Osteoblast (primary cell): Measurements from ENCODE around the gene KIF21B. TPM values are rescaled to one million over a fixed set of nuclear protein-coding genes. Genes with fewer than 3 reads are reported as not detected.
"Not testable (repeated sequence)": the region's sequence is repeated elsewhere in the genome, so short reads cannot be mapped to it uniquely, and the experiment has no call there.

ENCODE experiments used
- DNase-seq: peaks from one replicate; pipeline ENCODE4 v3.0.0; 2011; ENCODE audit warnings: low spot score, mixed read lengths; ENCODE audit not compliant: insufficient read length; ENCODE audit errors: missing footprints
- H2AFZ ChIP-seq: 2 replicates; pipeline ENCODE4 v1.6.0; 2011; ENCODE audit warnings: mild to moderate bottlenecking, low read length
- H3K27ac ChIP-seq: 2 replicates; pipeline ENCODE4 v1.5.1; 2011; ENCODE audit warnings: mild to moderate bottlenecking, low read depth, low read length, moderate library complexity
- H3K27me3 ChIP-seq: 2 replicates; pipeline ENCODE4 v1.6.0; 2012; ENCODE audit warnings: mild to moderate bottlenecking, control low read depth, inconsistent platforms, low read length, moderate library complexity; ENCODE audit not compliant: insufficient read depth
- H3K36me3 ChIP-seq: 2 replicates; pipeline ENCODE4 v1.5.1; 2011; ENCODE audit warnings: mild to moderate bottlenecking, low read length, control low read depth, moderate library complexity; ENCODE audit not compliant: insufficient read depth
- H3K4me1 ChIP-seq: 2 replicates; pipeline ENCODE4 v1.5.1; 2011; ENCODE audit warnings: mild to moderate bottlenecking, low read length, control low read depth, moderate library complexity; ENCODE audit not compliant: insufficient read depth
- H3K4me2 ChIP-seq: 2 replicates; pipeline ENCODE4 v1.6.0; 2011; ENCODE audit warnings: mild to moderate bottlenecking, low read length; ENCODE audit not compliant: insufficient read depth
- H3K4me3 ChIP-seq: fragments of 200-600 bp; sonication (generic); 3 replicates; pipeline ENCODE4 v1.5.1; 2012; ENCODE audit warnings: mild to moderate bottlenecking, low read length, inconsistent platforms; ENCODE audit not compliant: insufficient read depth
- H3K79me2 ChIP-seq: 2 replicates; pipeline ENCODE4 v1.6.0; 2012; ENCODE audit warnings: mild to moderate bottlenecking, low read length, control low read depth, inconsistent platforms; ENCODE audit not compliant: insufficient read depth
- H3K9me3 ChIP-seq: 2 replicates; pipeline ENCODE4 v1.5.1; 2011; ENCODE audit warnings: low read depth, low read length, control low read depth
- H4K20me1 ChIP-seq: 2 replicates; pipeline ENCODE4 v1.6.0; 2012; ENCODE audit warnings: mild to moderate bottlenecking, low read length, control low read depth; ENCODE audit not compliant: insufficient read depth
- CTCF ChIP-seq: IDR thresholded peaks from 2 replicates; pipeline ENCODE4 v1.5.1; 2011; ENCODE audit warnings: mild to moderate bottlenecking, low read depth, low read length, moderate library complexity; ENCODE audit errors: extremely low read depth
- total RNA-seq: library from RNA; depleted of rRNA; stranded (reverse); fragments of >200 nt; gene quantifications from 2 replicates; pipeline ENCODE4 v1.2.3, GENCODE V29; 2012

KIF21B gene
- total RNA-seq, 1 donor, result under 0.01 TPM

GRCh38 chr1:200967693-200968468 is 55.6 kb downstream of the KIF21B start:
- Histone ChIP-seq H3K27me3 (peaks cover 14% of the 10 kb centered on the region), H3K4me2 (no peak overlapping the region)

GRCh38 chr1:200966934-200967333 is 56.6 kb downstream of the KIF21B start:
- DNase-seq, result peak; percentile 52
- H3K4me1 ChIP-seq, result no peaks in the 10 kb centered on the region
- no peak overlapping the region for H3K4me3 ChIP-seq
- no peak overlapping the region for H2AFZ ChIP-seq
- no peak overlapping the region for H3K4me2 ChIP-seq
- no peaks in the 10 kb centered on the region for H3K9me3 ChIP-seq
- H4K20me1 ChIP-seq, result no peaks in the 10 kb centered on the region
- H3K36me3 ChIP-seq, result no peaks in the 10 kb centered on the region
- no peaks in the 10 kb centered on the region for H3K79me2 ChIP-seq
- no peak overlapping the region for H3K27ac ChIP-seq
- no peak for TF ChIP-seq CTCF
- H3K27me3 ChIP-seq, result peaks cover 15% of the 10 kb centered on the region

More at GRCh38 chr1:200967693-200968468, 55.6 kb downstream of the KIF21B start:
- Histone ChIP-seq H3K36me3 (no peaks in the 10 kb centered on the region), H3K4me1 (no peaks in the 10 kb centered on the region), H3K79me2 (no peaks in the 10 kb centered on the region), H3K4me3 (no peak overlapping the region), H3K27ac (no peak overlapping the region), H2AFZ (no peak overlapping the region), H3K9me3 (no peaks in the 10 kb centered on the region), H4K20me1 (no peaks in the 10 kb centered on the region)
- no peak for TF ChIP-seq CTCF
- no peak for DNase-seq

GRCh38 chr1:200965111-200965805 is 58.3 kb downstream of the KIF21B start:
- Histone ChIP-seq H3K4me2 (no peak overlapping the region), H3K4me3 (no peak overlapping the region), H3K79me2 (no peaks in the 10 kb centered on the region), H4K20me1 (no peaks in the 10 kb centered on the region), H3K27me3 (peaks cover 21% of the 10 kb centered on the region), H3K4me1 (no peaks in the 10 kb centered on the region), H3K36me3 (no peaks in the 10 kb centered on the region), H2AFZ (no peak overlapping the region), H3K9me3 (no peaks in the 10 kb centered on the region), H3K27ac (no peak overlapping the region)
- no peak for TF ChIP-seq CTCF
- DNase-seq, result no peak

GRCh38 chr1:200963888-200964287 is 59.6 kb downstream of the KIF21B start:
- H3K4me2 ChIP-seq, H3K4me1 ChIP-seq, H4K20me1 ChIP-seq, DNase-seq, H3K9me3 ChIP-seq, H3K27ac ChIP-seq, H3K4me3 ChIP-seq, H2AFZ ChIP-seq, H3K79me2 ChIP-seq, H3K36me3 ChIP-seq: not testable (repeated sequence)
- H3K27me3 ChIP-seq, result peaks cover 31% of the 10 kb centered on the region
